SU-DHL-6 (cell line): ENCODE results near the gene CLEC11A.

Experiments used
- H2AFZ ChIP-seq: fragments of 200-600 bp; sonication (generic); 2 replicates; pipeline ENCODE4 v1.6.1; 2014; ENCODE audit warnings: low read depth, mild to moderate bottlenecking, moderate library complexity, mixed read lengths, antibody characterized with exemption, low read length; ENCODE audit not compliant: severe bottlenecking
- H3F3A ChIP-seq: fragments of 200-600 bp; shearing (Covaris generic); 2 replicates; pipeline ENCODE4 v1.6.0; 2016; ENCODE audit warnings: antibody characterized with exemption, mild to moderate bottlenecking; ENCODE audit not compliant: insufficient read depth
- H3K27ac ChIP-seq: fragments of 200-600 bp; sonication (generic); 2 replicates; pipeline ENCODE4 v1.5.1; 2016; ENCODE audit warnings: low read depth, mild to moderate bottlenecking, low read length, moderate library complexity, mixed read lengths
- H3K27me3 ChIP-seq: fragments of 200-600 bp; sonication (generic), shearing (Covaris generic); 2 replicates; pipeline ENCODE4 v1.6.0; 2014; ENCODE audit warnings: mild to moderate bottlenecking, low read length
- H3K36me3 ChIP-seq: fragments of 200-600 bp; sonication (generic); 2 replicates; pipeline ENCODE4 v1.6.1; 2014; ENCODE audit warnings: mild to moderate bottlenecking, low read length, mixed read lengths
- H3K4me2 ChIP-seq: fragments of 300-600, 200-600 bp; shearing (Covaris generic), sonication (generic); 2 replicates; pipeline ENCODE4 v1.6.0; 2014; ENCODE audit warnings: low read length, low read depth, mild to moderate bottlenecking; ENCODE audit not compliant: poor library complexity, severe bottlenecking
- H3K4me3 ChIP-seq: fragments of 200-600 bp; sonication (generic); 2 replicates; pipeline ENCODE4 v1.5.1; 2014; ENCODE audit warnings: antibody characterized with exemption, low read length, mild to moderate bottlenecking, mixed read lengths; ENCODE audit not compliant: insufficient read depth, poor library complexity, severe bottlenecking
- H3K79me2 ChIP-seq: fragments of 200-600 bp; sonication (generic); 2 replicates; pipeline ENCODE4 v1.6.1; 2014; ENCODE audit warnings: mild to moderate bottlenecking, low read length, moderate library complexity; ENCODE audit not compliant: insufficient read depth
- H3K9ac ChIP-seq: fragments of 200-600 bp; sonication (generic); 2 replicates; pipeline ENCODE4 v1.7.0; 2014; ENCODE audit warnings: mild to moderate bottlenecking, low read length
- H3K9me2 ChIP-seq: fragments of 200-600 bp; sonication (generic); replicated peaks from 2 replicates; pipeline ENCODE4 v1.6.1; 2014; ENCODE audit warnings: low read length; ENCODE audit not compliant: insufficient read depth
- H3K9me3 ChIP-seq: fragments of 200-600 bp; sonication (generic); 2 replicates; pipeline ENCODE4 v1.6.1; 2014; ENCODE audit warnings: low read length, mixed read lengths; ENCODE audit not compliant: insufficient read depth
- H4K20me1 ChIP-seq: fragments of 200-600 bp; sonication (generic); 2 replicates; pipeline ENCODE4 v1.6.1; 2014; ENCODE audit warnings: low read depth, mild to moderate bottlenecking, antibody characterized with exemption, low read length, moderate library complexity, mixed read lengths
- EZH2phosphoT487 ChIP-seq: fragments of 200-600 bp; sonication (generic), shearing (Covaris generic); conservative IDR thresholded peaks from 2 replicates; pipeline ENCODE4 v1.6.1; 2018; ENCODE audit warnings: mild to moderate bottlenecking, antibody characterized with exemption, low read length, moderate library complexity, mixed read lengths
- TF ChIP-seq, protein P1 (sequence below): fragments of 200-600 bp; sonication (generic); IDR thresholded peaks from one replicate; pipeline ENCODE4 v1.5.1; 2017; ENCODE audit warnings: antibody characterized with exemption, mild to moderate bottlenecking, low read length, moderate library complexity; ENCODE audit not compliant: insufficient read depth, poor library complexity, severe bottlenecking

Gene CLEC11A

DNA sequence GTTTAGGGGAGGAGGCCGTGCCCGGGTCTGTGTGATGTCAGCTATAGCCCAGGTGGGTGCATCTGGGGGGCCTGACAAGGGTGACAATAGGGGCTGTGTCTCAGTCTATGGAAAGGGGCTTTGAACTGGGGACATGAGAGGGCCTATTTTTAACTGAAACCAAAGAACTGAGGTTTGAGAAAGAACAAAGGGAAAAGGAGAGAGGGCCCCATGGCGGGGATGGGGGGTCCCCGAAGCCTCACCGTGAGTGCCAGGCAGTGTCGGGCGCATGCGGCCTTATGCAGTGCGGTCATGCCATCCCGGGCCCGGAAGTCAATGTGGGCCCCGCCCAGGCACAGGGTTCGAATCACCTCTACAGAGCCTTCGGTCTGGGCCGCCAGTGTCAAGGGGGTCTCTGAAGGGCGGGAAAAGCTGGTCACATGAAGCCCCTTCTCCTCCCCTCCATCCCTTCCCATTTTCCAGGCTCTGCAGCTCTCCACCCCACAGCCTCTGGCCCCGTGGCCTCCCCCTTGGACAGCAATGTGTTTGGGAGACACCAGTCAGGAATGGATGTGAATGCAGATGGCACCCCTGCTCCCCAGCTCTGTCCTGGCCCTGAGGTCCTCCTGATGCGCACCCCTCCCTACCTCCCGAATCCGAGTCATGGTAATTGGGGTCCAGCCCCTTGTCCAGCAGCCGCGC is 9.5 kb upstream of the CLEC11A start:
- TF ChIP-seq, protein P1, sequence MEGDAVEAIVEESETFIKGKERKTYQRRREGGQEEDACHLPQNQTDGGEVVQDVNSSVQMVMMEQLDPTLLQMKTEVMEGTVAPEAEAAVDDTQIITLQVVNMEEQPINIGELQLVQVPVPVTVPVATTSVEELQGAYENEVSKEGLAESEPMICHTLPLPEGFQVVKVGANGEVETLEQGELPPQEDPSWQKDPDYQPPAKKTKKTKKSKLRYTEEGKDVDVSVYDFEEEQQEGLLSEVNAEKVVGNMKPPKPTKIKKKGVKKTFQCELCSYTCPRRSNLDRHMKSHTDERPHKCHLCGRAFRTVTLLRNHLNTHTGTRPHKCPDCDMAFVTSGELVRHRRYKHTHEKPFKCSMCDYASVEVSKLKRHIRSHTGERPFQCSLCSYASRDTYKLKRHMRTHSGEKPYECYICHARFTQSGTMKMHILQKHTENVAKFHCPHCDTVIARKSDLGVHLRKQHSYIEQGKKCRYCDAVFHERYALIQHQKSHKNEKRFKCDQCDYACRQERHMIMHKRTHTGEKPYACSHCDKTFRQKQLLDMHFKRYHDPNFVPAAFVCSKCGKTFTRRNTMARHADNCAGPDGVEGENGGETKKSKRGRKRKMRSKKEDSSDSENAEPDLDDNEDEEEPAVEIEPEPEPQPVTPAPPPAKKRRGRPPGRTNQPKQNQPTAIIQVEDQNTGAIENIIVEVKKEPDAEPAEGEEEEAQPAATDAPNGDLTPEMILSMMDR = no peak
- Histone ChIP-seq H3K4me3 (no peak overlapping the region), H3K36me3 (no peaks in the 10 kb centered on the region), H2AFZ (no peak overlapping the region), H3K79me2 (no peaks in the 10 kb centered on the region), H3K27me3 (no peaks in the 10 kb centered on the region), H3K27ac (no peak overlapping the region), H3K4me2 (no peak overlapping the region), H3K9ac (no peak overlapping the region), H3F3A (no peaks in the 10 kb centered on the region), H3K9me3 (no peaks in the 10 kb centered on the region), H3K9me2 (no peaks in the 10 kb centered on the region), H4K20me1 (no peaks in the 10 kb centered on the region)

DNA sequence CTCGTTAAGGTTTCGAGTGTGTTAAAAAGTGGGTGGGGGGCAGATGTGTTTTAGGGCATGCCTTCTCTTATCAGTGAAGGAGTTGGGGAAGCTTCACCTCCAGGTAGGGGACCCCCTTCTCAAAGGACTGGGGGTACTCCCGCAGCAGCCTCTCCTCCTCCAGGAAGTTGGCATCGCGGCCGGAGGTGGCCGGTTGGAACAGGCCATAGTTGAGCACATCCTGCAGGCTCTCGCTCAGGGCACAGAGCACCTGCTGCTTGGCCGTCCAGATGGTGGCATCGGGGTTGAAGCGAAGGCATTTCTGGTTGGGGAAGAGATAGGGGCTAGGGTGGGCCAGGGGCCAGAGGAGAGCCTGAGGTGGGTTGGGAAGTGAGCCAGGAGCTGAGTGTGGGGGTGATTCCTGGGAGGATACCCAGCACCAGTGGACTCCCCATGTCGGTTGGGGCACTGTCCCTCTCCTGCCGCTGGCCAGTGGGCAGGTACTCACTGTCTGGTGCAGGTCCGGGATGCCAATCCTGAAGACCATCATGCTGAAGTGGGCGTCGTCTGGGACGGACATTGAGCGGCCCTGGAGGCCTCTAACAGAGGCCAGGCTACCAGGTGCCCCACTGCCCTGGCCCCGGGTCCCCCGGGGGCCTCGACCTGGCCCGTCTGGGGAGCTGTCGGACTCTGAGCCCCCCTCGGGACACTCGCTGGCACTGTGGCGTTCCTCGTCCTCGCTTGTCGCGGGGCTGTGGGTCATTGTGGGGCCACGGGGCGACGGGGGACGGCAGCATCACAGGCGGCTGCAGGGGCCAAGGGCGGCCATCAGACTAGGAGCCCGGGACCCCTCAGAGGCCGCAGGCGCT is 6.8 kb upstream of the CLEC11A start:
- H3K4me2 ChIP-seq = no peak overlapping the region
- no peaks in the 10 kb centered on the region for H3K36me3 ChIP-seq
- no peaks in the 10 kb centered on the region for H3K27me3 ChIP-seq
- H3F3A ChIP-seq = no peaks in the 10 kb centered on the region
- H3K9me2 ChIP-seq = no peaks in the 10 kb centered on the region
- no peak overlapping the region for H3K9ac ChIP-seq
- no peak overlapping the region for H3K4me3 ChIP-seq
- no peaks in the 10 kb centered on the region for H3K79me2 ChIP-seq
- no peak overlapping the region for H3K27ac ChIP-seq
- no peak overlapping the region for H2AFZ ChIP-seq
- TF ChIP-seq, protein P1 = no peak
- TF ChIP-seq EZH2phosphoT487 = no peak
- no peaks in the 10 kb centered on the region for H4K20me1 ChIP-seq
- H3K9me3 ChIP-seq = no peaks in the 10 kb centered on the region

DNA sequence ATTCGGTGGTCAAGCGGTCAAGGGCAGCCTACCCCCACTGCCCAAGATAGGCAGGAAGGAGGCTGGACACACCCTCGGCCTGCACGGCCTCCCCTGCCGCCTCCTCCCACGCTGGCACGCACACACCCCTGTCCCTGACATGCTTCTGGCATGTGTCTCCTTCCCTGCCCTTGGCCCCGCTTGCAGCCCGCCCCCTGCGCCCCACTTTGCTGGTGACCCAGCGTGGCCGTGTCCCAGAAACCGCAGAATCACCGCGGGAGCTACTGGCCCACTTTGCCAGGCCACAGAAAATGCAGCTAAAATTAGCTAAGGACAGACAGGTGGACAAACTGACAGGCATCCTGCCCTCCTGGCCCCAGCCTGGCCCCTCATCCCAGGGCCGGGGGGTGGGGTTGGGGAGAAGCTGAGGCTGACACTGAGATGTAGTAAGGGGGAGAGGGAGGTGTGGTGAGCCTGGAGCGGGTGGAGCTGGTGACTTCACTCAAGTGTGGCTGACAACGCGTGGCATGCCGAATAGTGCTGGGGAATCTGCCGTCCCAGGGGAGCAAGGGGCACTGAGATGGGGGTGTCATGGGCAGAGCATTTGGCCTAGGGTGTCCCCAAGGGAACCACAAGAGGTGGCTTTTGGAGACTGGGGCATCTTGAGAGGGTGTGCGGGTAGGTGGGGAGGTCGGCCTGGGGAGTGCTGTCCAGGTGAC is 6.0 kb upstream of the CLEC11A start:
- H2AFZ ChIP-seq = no peak overlapping the region
- TF ChIP-seq EZH2phosphoT487 = no peak
- TF ChIP-seq, protein P1 = no peak
- H3K9me3 ChIP-seq = no peaks in the 10 kb centered on the region
- H3K4me3 ChIP-seq = no peak overlapping the region
- no peaks in the 10 kb centered on the region for H3K27me3 ChIP-seq
- H3K4me2 ChIP-seq = no peak overlapping the region
- no peak overlapping the region for H3K9ac ChIP-seq
- H3K9me2 ChIP-seq = no peaks in the 10 kb centered on the region
- no peaks in the 10 kb centered on the region for H3F3A ChIP-seq
- H4K20me1 ChIP-seq = no peaks in the 10 kb centered on the region
- no peaks in the 10 kb centered on the region for H3K36me3 ChIP-seq
- no peaks in the 10 kb centered on the region for H3K79me2 ChIP-seq
- no peak overlapping the region for H3K27ac ChIP-seq
